Esophagus squamous epithelium (tissue), 5 donors: ENCODE results near the gene SRPRB. TPM values are rescaled to one million over a fixed set of nuclear protein-coding genes. Genes with fewer than 3 reads are reported as not detected.

Source experiments
- DNase-seq: peaks from one replicate; lab custom pipeline; 2025; lab: John Stamatoyannopoulos, UW
- H3K27ac ChIP-seq, 4 donors: fragments of 200-600 bp; sonication (generic); one replicate each; pipeline ENCODE4 v1.5.1; 2016 to 2019; ENCODE audit warnings: mild to moderate bottlenecking in 1 of 4
- H3K27me3 ChIP-seq, 4 donors: fragments of 200-600 bp; sonication (generic); 1 replicate in 3 of 4; 2 replicates in 1 of 4; pipeline versions ENCODE4 v1.5.1 to v1.6.0; 2017 to 2021; ENCODE audit warnings: antibody characterized with exemption in 1 of 4
- H3K36me3 ChIP-seq, 3 donors: fragments of 200-600 bp; sonication (generic); one replicate each; pipeline ENCODE4 v1.5.1; 2016 to 2019
- H3K4me1 ChIP-seq, 3 donors: fragments of 200-600 bp; sonication (generic); one replicate each; pipeline ENCODE4 v1.5.1; 2017 to 2019
- H3K4me3 ChIP-seq, 4 donors: fragments of 200-600 bp; sonication (generic); 1 replicate in 3 of 4; 2 replicates in 1 of 4; pipeline ENCODE4 v1.5.1; 2016 to 2019; ENCODE audit warnings: mild to moderate bottlenecking in 2 of 4, moderate library complexity in 1 of 4
- H3K9me3 ChIP-seq, 3 donors: fragments of 200-600 bp; sonication (generic); one replicate each; pipeline ENCODE4 v1.5.1; 2016 to 2019
- POLR2A ChIP-seq, 4 donors: fragments of 450-650 bp; IDR thresholded peaks; one replicate each; pipeline ENCODE4 v1.6.1; 2017; ENCODE audit warnings: antibody characterized with exemption in 4 of 4, mild to moderate bottlenecking in 4 of 4, moderate library complexity in 3 of 4
- WGBS, 2 donors: methylation state at CpG; one replicate each; pipeline ENCODE4 v1.1.5; 2018; 5-methylcytosine and 5-hydroxymethylcytosine counted together
- intact Hi-C: fragments of 100-400 bp; cut with DNase I; formaldehyde crosslinking; loops from one replicate; pipeline ENCODE4 v1.15.0; 2022
- total RNA-seq, 4 donors: library from RNA; depleted of rRNA; stranded (reverse); fragments of >200 nt; gene quantifications; one replicate each; pipeline ENCODE4 v1.1.0, GENCODE V29; 2016
- TF ChIP-seq, protein P1 (sequence below), 6 experiments: fragments of 450-650 bp in 4 of 6; fragments of 200-600 bp in 2 of 6; sonication (generic) in 2 of 6; IDR thresholded peaks; one replicate each; pipeline ENCODE4 v1.5.1; 2016 to 2019; ENCODE audit warnings: antibody characterized with exemption in 6 of 6, mild to moderate bottlenecking in 4 of 6, moderate library complexity in 4 of 6
- donor health status: DM: yes; HTN: yes; CAD: no.

SRPRB gene
- total RNA-seq, 4 donors from 2014 or later: 25.1 to 107 (median 44.1) TPM

DNA sequence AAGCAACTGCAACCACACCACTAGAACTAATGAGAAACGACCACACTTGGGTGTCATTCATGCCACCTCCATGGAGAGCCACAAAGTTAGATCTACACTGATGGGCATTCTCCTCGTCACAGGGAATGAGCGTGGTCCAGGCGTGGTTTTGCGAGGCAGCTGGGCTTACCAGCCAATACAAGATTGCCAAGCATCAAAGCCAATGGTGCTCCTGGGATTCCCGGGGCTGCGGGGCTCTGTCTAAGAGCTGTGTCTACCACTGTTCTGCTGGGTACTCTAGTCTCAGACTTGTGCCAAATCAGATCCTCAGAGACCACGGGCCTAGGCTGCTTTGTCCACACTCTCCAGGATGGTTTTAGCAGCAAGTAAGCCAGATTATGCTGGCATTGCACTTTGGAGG lies 46.3 kb downstream of the SRPRB start:
- intact Hi-C loops: no loop called here
- TF ChIP-seq, protein P1, sequence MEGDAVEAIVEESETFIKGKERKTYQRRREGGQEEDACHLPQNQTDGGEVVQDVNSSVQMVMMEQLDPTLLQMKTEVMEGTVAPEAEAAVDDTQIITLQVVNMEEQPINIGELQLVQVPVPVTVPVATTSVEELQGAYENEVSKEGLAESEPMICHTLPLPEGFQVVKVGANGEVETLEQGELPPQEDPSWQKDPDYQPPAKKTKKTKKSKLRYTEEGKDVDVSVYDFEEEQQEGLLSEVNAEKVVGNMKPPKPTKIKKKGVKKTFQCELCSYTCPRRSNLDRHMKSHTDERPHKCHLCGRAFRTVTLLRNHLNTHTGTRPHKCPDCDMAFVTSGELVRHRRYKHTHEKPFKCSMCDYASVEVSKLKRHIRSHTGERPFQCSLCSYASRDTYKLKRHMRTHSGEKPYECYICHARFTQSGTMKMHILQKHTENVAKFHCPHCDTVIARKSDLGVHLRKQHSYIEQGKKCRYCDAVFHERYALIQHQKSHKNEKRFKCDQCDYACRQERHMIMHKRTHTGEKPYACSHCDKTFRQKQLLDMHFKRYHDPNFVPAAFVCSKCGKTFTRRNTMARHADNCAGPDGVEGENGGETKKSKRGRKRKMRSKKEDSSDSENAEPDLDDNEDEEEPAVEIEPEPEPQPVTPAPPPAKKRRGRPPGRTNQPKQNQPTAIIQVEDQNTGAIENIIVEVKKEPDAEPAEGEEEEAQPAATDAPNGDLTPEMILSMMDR (IDR thresholded peaks at IDR 0.05): no peak
- no peak for TF ChIP-seq POLR2A (IDR thresholded peaks at IDR 0.05)
- 94% methylated on average over 6 of the region's 8 CpGs; no CpG with 5 or more reads in 1 of the 2 donors for WGBS, 2 donors

GRCh38 chr3:133853063-133853924 lies 47.7 kb downstream of the SRPRB start:
- DNase-seq: no peak
- Histone ChIP-seq H3K27me3 (no peaks in the 10 kb centered on the region), H3K4me1 (no peaks in the 10 kb centered on the region), H3K27ac (no peak overlapping the region), H3K36me3 (no peaks in the 10 kb centered on the region), H3K9me3 (no peaks in the 10 kb centered on the region), H3K4me3 (no peak overlapping the region)
- intact Hi-C loops: no loop called here
- TF ChIP-seq, protein P1 (IDR thresholded peaks at IDR 0.05): no peak
- TF ChIP-seq POLR2A (IDR thresholded peaks at IDR 0.05): no peak
- WGBS, 2 donors: 89 to 90% methylated on average over 5 of the region's 5 CpGs

More for the DNA sequence above, 46.3 kb downstream of the SRPRB start:
- H3K9me3 ChIP-seq: no peaks in the 10 kb centered on the region
- DNase-seq: no peak
- H3K36me3 ChIP-seq: no peaks in the 10 kb centered on the region
- H3K27ac ChIP-seq: no peak overlapping the region
- no peak overlapping the region for H3K4me3 ChIP-seq
- no peaks in the 10 kb centered on the region for H3K27me3 ChIP-seq
- H3K4me1 ChIP-seq: no peaks in the 10 kb centered on the region

DNA sequence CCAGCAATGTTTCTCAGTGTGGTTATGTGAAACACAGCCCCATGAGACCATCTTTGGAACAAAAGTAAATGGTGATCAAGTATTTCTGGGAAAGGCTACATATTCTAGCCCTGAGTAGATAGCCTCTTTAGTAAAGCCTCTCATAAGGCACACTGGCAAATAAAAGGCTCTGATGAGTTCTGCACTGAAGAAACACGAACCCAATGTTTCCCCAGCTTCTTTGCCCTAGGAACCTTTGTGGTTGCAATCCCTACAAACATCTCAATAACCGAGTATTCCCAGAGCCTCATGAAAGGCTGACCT lies 48.3 kb downstream of the SRPRB start:
- WGBS, 2 donors: 71 to 72% methylated on average over 2 of the region's 2 CpGs
- no peaks in the 10 kb centered on the region for H3K27me3 ChIP-seq
- TF ChIP-seq, protein P1 (IDR thresholded peaks at IDR 0.05): no peak
- TF ChIP-seq POLR2A (IDR thresholded peaks at IDR 0.05): no peak
- intact Hi-C loops: no loop called here
- no peaks in the 10 kb centered on the region for H3K36me3 ChIP-seq
- no peaks in the 10 kb centered on the region for H3K4me1 ChIP-seq
- H3K4me3 ChIP-seq: no peak overlapping the region
- H3K27ac ChIP-seq: no peak overlapping the region
- DNase-seq: no peak
- no peaks in the 10 kb centered on the region for H3K9me3 ChIP-seq

DNA sequence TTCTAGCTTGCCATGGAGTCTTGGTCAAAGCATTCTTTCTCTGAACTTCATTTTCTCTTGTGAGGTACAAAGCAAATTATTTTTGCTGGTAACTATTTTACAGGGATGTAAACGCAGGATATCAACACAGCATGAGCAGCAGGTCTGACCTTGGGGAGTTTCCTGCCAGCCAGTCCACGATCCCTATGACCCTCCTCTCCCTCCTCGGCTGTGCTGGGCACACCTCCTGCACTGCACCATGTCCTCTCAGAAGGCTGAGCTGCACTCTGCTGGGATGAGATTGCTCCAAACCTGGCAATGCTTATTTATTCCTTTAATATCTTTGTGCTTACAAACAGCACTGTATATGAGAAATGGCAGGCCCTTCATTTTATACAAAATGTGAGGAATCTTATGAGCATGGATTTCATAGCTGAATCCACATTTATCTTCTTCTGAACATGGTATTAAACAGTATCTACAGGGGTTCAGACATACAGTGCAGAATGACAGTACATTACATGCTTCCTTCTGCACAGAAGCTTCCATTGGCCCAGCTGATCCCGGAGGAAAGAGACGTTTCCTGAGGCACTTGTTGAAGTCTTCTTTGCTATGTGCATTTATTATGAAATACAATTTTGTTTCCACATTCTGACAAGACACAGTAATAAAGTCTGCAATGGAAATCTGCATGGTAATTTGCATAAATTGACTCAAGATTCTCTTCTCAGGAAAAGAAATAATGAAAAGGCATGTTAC lies 48.8 kb downstream of the SRPRB start:
- 72 to 83% methylated on average over 4 to 5 of the region's 5 CpGs for whole genome bisulfite sequencing, 2 donors
- no peaks in the 10 kb centered on the region for H3K27me3 ChIP-seq
- no peaks in the 10 kb centered on the region for H3K36me3 ChIP-seq
- TF ChIP-seq, protein P1 (IDR thresholded peaks at IDR 0.05): no peak
- no peak for TF ChIP-seq POLR2A (IDR thresholded peaks at IDR 0.05)
- no peaks in the 10 kb centered on the region for H3K4me1 ChIP-seq
- no peak for DNase-seq
- no peak overlapping the region for H3K4me3 ChIP-seq
- intact Hi-C loops: no loop called here
- no peak overlapping the region for H3K27ac ChIP-seq
- H3K9me3 ChIP-seq: no peaks in the 10 kb centered on the region

DNA sequence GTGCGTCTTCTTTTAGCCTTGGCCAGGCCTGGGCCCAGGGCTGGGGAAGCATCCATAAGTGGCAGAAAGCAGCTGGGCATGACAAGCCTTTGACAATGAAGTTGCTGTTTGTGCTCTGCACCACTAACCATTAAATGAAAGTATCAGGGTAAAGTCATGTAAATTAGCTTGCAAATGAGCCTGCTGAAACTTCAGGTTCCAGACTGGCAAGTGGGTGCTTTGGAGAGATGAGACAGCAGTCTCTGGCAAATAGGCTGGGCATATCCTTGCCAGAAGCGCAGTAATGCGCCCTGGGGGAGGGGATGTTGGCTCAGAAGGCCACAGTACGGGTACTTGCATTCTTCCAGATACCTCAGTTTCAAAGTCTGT lies 49.4 kb downstream of the SRPRB start:
- TF ChIP-seq, protein P1 (IDR thresholded peaks at IDR 0.05): no peak
- no peak for TF ChIP-seq POLR2A (IDR thresholded peaks at IDR 0.05)
- no peak for DNase-seq
- no peaks in the 10 kb centered on the region for H3K36me3 ChIP-seq
- no peak overlapping the region for H3K27ac ChIP-seq
- WGBS, 2 donors: 74 to 88% methylated on average over 4 of the region's 4 CpGs
- no peaks in the 10 kb centered on the region for H3K4me1 ChIP-seq
- H3K9me3 ChIP-seq: no peaks in the 10 kb centered on the region
- H3K4me3 ChIP-seq: no peak overlapping the region
- intact Hi-C loops: no loop called here
- H3K27me3 ChIP-seq: no peaks in the 10 kb centered on the region
